Peyer's patch (tissue), 4 donors: ENCODE measurements around the gene TAS2R39. TPM values are rescaled to one million over a fixed set of nuclear protein-coding genes. Genes with fewer than 3 reads are reported as not detected.
A peak's percentile ranks its signal among the peaks of the same experiment; 100 is the strongest.
"Not testable (repeated sequence)": the region's sequence is repeated elsewhere in the genome, so short reads cannot be mapped to it uniquely, and the experiment has no call there.

Experiments
- DNase-seq, 3 donors: peaks; one replicate each; pipeline ENCODE4 v3.0.0-alpha.2; 2017 to 2019
- H3K27ac ChIP-seq, 4 donors: fragments of 200-600 bp; sonication (generic); one replicate each; pipeline ENCODE4 v1.5.1; 2016 to 2019
- H3K27me3 ChIP-seq, 2 donors: fragments of 200-600 bp; sonication (generic); one replicate each; pipeline ENCODE4 v1.5.1; 2019
- H3K36me3 ChIP-seq, 3 donors: fragments of 200-600 bp; sonication (generic); one replicate each; pipeline ENCODE4 v1.5.1; 2016 to 2019
- H3K4me1 ChIP-seq, 4 donors: fragments of 200-600 bp; sonication (generic); one replicate each; pipeline ENCODE4 v1.5.1; 2016 to 2019
- H3K4me3 ChIP-seq, 4 donors: fragments of 200-600 bp; sonication (generic); 1 replicate in 3 of 4; 2 replicates in 1 of 4; pipeline ENCODE4 v1.5.1; 2016 to 2019; ENCODE audit warnings: mild to moderate bottlenecking in 1 of 4
- H3K9me3 ChIP-seq, 4 donors: fragments of 200-600 bp; sonication (generic); one replicate each; pipeline ENCODE4 v1.5.1; 2016 to 2019; ENCODE audit warnings: mild to moderate bottlenecking in 1 of 4
- CTCF ChIP-seq, 6 experiments: fragments of 450-650 bp in 4 of 6; fragments of 200-600 bp in 2 of 6; sonication (generic) in 1 of 6; IDR thresholded peaks; one replicate each; pipeline ENCODE4 v1.5.1; 2017 to 2019; ENCODE audit warnings: antibody characterized with exemption in 6 of 6, mild to moderate bottlenecking in 3 of 6, moderate library complexity in 1 of 6
- POLR2A ChIP-seq, 2 donors: fragments of 450-650 bp; IDR thresholded peaks; one replicate each; pipeline ENCODE4 v1.5.1; 2017; ENCODE audit warnings: antibody characterized with exemption in 2 of 2, mild to moderate bottlenecking in 2 of 2, moderate library complexity in 2 of 2
- total RNA-seq, 4 donors: library from RNA; depleted of rRNA; stranded (reverse); fragments of >200 nt; gene quantifications; one replicate each; pipeline ENCODE4 v1.1.0, GENCODE V29; 2016

Gene TAS2R39
- total RNA-seq, 4 donors from 2014 or later: not detected

DNA sequence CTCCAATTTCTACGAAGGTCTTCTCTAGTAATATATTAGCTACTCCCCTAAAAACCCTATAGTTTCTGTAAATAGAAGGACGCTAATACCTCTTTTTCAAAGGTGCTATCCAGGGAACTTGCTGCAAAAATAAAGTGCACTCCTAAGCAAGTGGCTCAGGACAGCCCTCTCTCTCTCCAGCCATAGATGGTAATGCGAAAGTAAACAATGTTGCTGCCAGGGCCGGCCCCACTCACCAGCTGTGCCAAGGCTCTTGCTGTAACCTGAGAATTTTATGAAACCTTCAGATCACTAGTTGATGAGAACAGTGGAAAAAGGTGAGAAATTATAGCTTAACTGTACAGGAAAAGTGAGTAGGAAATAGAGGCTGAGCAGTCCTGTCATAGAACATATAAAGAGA, 10.9 kb upstream of the TAS2R39 start:
- Histone ChIP-seq H3K27me3 (no peaks in the 10 kb centered on the region), H3K4me1 (no peaks in the 10 kb centered on the region), H3K4me3 (peak overlapping the region in 1 of 4 donors; percentile 2), H3K9me3 (no peaks in the 10 kb centered on the region), H3K27ac (no peak overlapping the region), H3K36me3 (no peaks in the 10 kb centered on the region)
- DNase-seq: no peak
- TF ChIP-seq CTCF (IDR thresholded peaks at IDR 0.05) (no peak), POLR2A (IDR thresholded peaks at IDR 0.05) (no peak)

GRCh38 chr7:143176128-143176527, 7.1 kb upstream of the TAS2R39 start:
- peaks cover 0 to 15% (median 0%) of the 10 kb centered on the region in 4 donors for H3K9me3 ChIP-seq
- TF ChIP-seq POLR2A (IDR thresholded peaks at IDR 0.05): no peak
- no peak for TF ChIP-seq CTCF (IDR thresholded peaks at IDR 0.05)
- H3K27ac ChIP-seq: no peak overlapping the region
- no peaks in the 10 kb centered on the region for H3K4me1 ChIP-seq
- H3K27me3 ChIP-seq: no peaks in the 10 kb centered on the region
- H3K36me3 ChIP-seq: no peaks in the 10 kb centered on the region
- no peak overlapping the region for H3K4me3 ChIP-seq
- no peak for DNase-seq

- DNase-seq: no peak
- H3K36me3 ChIP-seq: no peaks in the 10 kb centered on the region
- H3K27ac ChIP-seq: no peak overlapping the region
- H3K4me3 ChIP-seq: no peak overlapping the region
- peaks cover 0 to 15% (median 0%) of the 10 kb centered on the region in 4 donors for H3K9me3 ChIP-seq
- no peaks in the 10 kb centered on the region for H3K27me3 ChIP-seq
- TF ChIP-seq POLR2A (IDR thresholded peaks at IDR 0.05): no peak
- no peak for TF ChIP-seq CTCF (IDR thresholded peaks at IDR 0.05)
- H3K4me1 ChIP-seq: no peaks in the 10 kb centered on the region
Observed at GRCh38 chr7:143177374-143178119, 5.7 kb upstream of the TAS2R39 start.

DNA sequence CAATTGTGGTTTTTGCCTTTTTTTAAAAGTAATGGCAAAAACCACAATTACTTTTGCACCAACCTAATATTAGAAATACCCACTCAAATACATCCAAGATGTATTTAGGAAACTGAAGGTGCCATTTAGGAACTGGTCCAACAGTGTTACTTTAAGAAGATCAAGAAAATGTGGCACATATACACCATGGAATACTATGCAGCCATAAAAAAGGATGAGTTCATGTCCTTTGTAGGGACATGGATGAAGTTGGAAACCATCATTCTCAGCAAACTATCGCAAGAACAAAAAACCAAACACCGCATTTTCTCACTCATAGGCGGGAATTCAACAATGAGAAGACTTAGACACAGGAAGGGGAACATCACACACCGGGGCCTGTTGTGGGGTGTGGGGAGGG, 2.4 kb upstream of the TAS2R39 start:
- not testable (repeated sequence) for H3K4me3 ChIP-seq, H3K4me1 ChIP-seq, H3K36me3 ChIP-seq, DNase-seq, H3K27me3 ChIP-seq, H3K27ac ChIP-seq
- peaks cover 0 to 15% (median 0%) of the 10 kb centered on the region in 4 donors for H3K9me3 ChIP-seq

DNA sequence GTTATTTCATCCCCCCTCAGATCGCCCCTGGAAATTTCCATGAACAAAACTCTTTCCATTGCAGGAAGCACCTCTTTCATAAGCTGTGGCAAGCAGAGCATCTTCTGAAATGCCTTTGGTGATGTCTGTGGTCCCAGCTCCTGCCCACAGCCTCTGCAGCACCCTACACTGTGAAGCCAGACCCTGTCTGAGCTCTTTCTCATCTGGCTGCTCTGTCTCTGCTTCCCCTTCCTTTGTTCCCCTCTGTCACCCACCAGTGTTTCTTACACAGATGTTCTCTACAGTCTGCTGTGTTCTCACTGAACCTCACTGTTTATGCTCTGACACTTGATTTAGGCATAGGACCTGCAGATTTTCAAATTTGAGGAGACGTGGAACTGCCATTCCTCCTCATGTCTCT, 1.9 kb upstream of the TAS2R39 start:
- Histone ChIP-seq H3K36me3 (no peaks in the 10 kb centered on the region), H3K27ac (no peak overlapping the region), H3K4me3 (no peak overlapping the region), H3K4me1 (no peaks in the 10 kb centered on the region), H3K9me3 (peaks cover 0 to 15% (median 0%) of the 10 kb centered on the region in 4 donors), H3K27me3 (no peaks in the 10 kb centered on the region)
- TF ChIP-seq CTCF (IDR thresholded peaks at IDR 0.05) (no peak), POLR2A (IDR thresholded peaks at IDR 0.05) (no peak)
- no peak for DNase-seq

- no peak for DNase-seq
- Histone ChIP-seq H3K4me1 (no peaks in the 10 kb centered on the region), H3K27ac (no peak overlapping the region), H3K36me3 (no peaks in the 10 kb centered on the region), H3K4me3 (no peak overlapping the region), H3K9me3 (no peaks in the 10 kb centered on the region), H3K27me3 (no peaks in the 10 kb centered on the region)
- TF ChIP-seq CTCF (IDR thresholded peaks at IDR 0.05) (no peak), POLR2A (IDR thresholded peaks at IDR 0.05) (no peak)
Observed at GRCh38 chr7:143185551-143185950, 2.3 kb downstream of the TAS2R39 start.
